A673 (cell line): Measurements from ENCODE around the gene KCNIP4.

Experiments used
- EZH2 ChIP-seq: fragments of 200-600 bp; sonication (generic); IDR thresholded peaks from 2 replicates; pipeline ENCODE4 v1.6.1; 2017; ENCODE audit warnings: borderline replicate concordance, low read depth, mild to moderate bottlenecking, mixed read lengths, antibody characterized with exemption, low read length; ENCODE audit not compliant: poor library complexity, severe bottlenecking
- TF ChIP-seq, protein P1 (sequence below): fragments of 300-800, 200-600 bp; sonication (generic); conservative IDR thresholded peaks from 2 replicates; pipeline ENCODE4 v1.5.1; 2017; ENCODE audit warnings: low read depth, mild to moderate bottlenecking, antibody characterized with exemption, low read length, moderate library complexity, mixed read lengths

- TF ChIP-seq, protein P1, sequence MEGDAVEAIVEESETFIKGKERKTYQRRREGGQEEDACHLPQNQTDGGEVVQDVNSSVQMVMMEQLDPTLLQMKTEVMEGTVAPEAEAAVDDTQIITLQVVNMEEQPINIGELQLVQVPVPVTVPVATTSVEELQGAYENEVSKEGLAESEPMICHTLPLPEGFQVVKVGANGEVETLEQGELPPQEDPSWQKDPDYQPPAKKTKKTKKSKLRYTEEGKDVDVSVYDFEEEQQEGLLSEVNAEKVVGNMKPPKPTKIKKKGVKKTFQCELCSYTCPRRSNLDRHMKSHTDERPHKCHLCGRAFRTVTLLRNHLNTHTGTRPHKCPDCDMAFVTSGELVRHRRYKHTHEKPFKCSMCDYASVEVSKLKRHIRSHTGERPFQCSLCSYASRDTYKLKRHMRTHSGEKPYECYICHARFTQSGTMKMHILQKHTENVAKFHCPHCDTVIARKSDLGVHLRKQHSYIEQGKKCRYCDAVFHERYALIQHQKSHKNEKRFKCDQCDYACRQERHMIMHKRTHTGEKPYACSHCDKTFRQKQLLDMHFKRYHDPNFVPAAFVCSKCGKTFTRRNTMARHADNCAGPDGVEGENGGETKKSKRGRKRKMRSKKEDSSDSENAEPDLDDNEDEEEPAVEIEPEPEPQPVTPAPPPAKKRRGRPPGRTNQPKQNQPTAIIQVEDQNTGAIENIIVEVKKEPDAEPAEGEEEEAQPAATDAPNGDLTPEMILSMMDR = 0 out of 2 replicates have a peak, but pooled peaks have one; percentile 13
- TF ChIP-seq EZH2 = no peak
These were observed 1250.2 kb downstream of the KCNIP4 start for GRCh38 chr4:20698382-20698781.
